ENCODE measurements around the gene PRKCI. TPM values are rescaled to one million over a fixed set of nuclear protein-coding genes. Genes with fewer than 3 reads are reported as not detected.

PRKCI gene
- total RNA-seq, 1 donor from 2014 or later, result 175 TPM

DNA sequence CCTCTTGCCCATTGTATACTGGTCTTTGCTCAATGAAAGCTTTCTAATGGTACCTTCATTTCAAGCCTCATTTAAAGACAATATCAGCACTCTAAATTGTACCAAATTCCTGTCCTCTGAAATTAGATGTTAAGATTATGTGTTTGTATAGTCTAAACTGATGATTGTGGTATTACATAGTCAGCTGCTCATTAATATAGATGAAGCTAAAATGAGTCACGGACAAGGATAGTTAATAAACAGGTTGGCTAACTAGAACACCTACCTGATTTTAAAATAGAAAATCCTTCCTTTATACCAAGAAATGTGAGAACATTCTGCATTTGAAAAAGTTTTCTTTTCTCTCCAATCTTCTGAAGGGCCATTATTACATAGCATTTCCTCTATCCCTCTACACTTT, 2.9 kb downstream of the PRKCI start:
- TF ChIP-seq, protein P1, sequence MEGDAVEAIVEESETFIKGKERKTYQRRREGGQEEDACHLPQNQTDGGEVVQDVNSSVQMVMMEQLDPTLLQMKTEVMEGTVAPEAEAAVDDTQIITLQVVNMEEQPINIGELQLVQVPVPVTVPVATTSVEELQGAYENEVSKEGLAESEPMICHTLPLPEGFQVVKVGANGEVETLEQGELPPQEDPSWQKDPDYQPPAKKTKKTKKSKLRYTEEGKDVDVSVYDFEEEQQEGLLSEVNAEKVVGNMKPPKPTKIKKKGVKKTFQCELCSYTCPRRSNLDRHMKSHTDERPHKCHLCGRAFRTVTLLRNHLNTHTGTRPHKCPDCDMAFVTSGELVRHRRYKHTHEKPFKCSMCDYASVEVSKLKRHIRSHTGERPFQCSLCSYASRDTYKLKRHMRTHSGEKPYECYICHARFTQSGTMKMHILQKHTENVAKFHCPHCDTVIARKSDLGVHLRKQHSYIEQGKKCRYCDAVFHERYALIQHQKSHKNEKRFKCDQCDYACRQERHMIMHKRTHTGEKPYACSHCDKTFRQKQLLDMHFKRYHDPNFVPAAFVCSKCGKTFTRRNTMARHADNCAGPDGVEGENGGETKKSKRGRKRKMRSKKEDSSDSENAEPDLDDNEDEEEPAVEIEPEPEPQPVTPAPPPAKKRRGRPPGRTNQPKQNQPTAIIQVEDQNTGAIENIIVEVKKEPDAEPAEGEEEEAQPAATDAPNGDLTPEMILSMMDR (IDR thresholded peaks at IDR 0.05; ENCODE audit: partially characterized antibody, unreplicated experiment), result no peak
- H3K27ac Mint-ChIP-seq (ENCODE audit: unreplicated experiment), result peak overlapping the region; percentile 95
- DNase-seq, result no peak

DNA sequence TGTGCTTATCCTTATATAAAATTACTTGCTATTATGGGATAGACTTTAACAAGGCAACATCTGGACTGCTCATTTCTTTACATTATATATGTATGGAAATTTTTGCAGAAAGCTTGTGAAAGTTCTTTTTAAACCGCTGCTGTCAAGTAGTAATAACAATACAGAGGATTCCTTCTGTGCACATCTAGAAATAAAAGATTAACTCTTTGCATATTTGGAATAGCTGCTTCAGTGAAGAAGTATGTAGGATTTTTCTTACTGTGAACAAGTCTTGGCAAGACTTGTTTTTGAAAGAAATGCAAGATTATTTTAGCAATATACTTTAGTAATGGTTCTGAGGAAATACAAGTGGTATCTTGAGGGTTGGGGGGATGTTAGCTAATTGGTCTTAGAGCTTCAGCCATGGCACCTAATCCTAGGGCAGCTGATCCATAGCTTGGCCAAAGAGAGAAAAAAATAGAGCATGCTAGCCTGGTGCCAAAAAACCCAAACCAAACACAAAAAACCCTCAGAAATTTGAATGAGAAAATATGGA, 4.3 kb downstream of the PRKCI start:
- Mint-ChIP-seq H3K36me3 (ENCODE audit: unreplicated experiment) (no peaks in the 10 kb centered on the region), H3K27ac (ENCODE audit: unreplicated experiment) (peak overlapping the region; percentile 44), H3K27me3 (ENCODE audit: unreplicated experiment) (peaks cover 10% of the 10 kb centered on the region), H3K4me1 (ENCODE audit: low read depth, unreplicated experiment) (peaks cover 29% of the 10 kb centered on the region), H3K9me3 (ENCODE audit: unreplicated experiment) (peaks cover 12% of the 10 kb centered on the region), H3K4me3 (ENCODE audit: unreplicated experiment) (peak overlapping the region; percentile 47)
- TF ChIP-seq, protein P1 (IDR thresholded peaks at IDR 0.05; ENCODE audit: partially characterized antibody, unreplicated experiment), result no peak
- DNase-seq, result no peak

More for the DNA sequence above, 2.9 kb downstream of the PRKCI start:
- peak overlapping the region; percentile 86 for H3K4me3 Mint-ChIP-seq (ENCODE audit: unreplicated experiment)
- peaks cover 10% of the 10 kb centered on the region for H3K27me3 Mint-ChIP-seq (ENCODE audit: unreplicated experiment)
- peaks cover 29% of the 10 kb centered on the region for H3K4me1 Mint-ChIP-seq (ENCODE audit: low read depth, unreplicated experiment)
- peaks cover 12% of the 10 kb centered on the region for H3K9me3 Mint-ChIP-seq (ENCODE audit: unreplicated experiment)
- H3K36me3 Mint-ChIP-seq (ENCODE audit: unreplicated experiment), result no peaks in the 10 kb centered on the region

DNA sequence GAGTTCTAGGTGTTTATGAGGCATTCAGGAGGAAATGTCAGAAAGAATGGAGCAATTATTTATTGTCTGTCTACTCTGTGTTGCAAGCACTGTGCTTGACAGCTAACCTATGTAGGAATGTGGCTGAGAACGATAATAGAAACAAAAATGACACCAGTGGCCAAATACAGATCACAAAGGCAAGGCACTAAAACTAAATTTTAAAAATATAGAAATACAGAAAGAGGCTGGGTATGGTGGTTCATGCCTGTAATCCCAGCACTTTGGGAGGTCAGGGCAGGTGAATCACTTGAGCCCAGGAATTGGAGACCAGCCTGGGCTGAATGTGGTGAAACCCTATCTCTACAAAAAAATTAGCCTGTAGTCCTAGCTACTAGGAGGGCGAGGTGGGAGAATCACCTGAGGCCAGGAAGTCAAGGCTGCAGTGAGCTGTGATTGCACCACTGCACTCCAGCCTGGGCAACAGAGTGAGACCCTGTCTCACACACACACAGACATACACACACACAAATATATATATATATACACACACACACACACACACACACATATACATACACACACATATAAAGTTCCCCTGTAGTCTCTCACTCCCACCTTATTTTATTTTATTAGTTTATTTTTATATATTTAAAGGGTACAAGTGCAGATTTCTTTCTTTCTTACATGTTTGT, 6.0 kb downstream of the PRKCI start:
- Mint-ChIP-seq H3K4me3 (ENCODE audit: unreplicated experiment) (peak overlapping the region; percentile 47), H3K4me1 (ENCODE audit: low read depth, unreplicated experiment) (peaks cover 29% of the 10 kb centered on the region), H3K9me3 (ENCODE audit: unreplicated experiment) (peaks cover 4% of the 10 kb centered on the region), H3K36me3 (ENCODE audit: unreplicated experiment) (no peaks in the 10 kb centered on the region), H3K27me3 (ENCODE audit: unreplicated experiment) (peaks cover under 1% of the 10 kb centered on the region), H3K27ac (ENCODE audit: unreplicated experiment) (peak overlapping the region; percentile 0)
- TF ChIP-seq, protein P1 (IDR thresholded peaks at IDR 0.05; ENCODE audit: partially characterized antibody, unreplicated experiment), result no peak
- no peak for DNase-seq

DNA sequence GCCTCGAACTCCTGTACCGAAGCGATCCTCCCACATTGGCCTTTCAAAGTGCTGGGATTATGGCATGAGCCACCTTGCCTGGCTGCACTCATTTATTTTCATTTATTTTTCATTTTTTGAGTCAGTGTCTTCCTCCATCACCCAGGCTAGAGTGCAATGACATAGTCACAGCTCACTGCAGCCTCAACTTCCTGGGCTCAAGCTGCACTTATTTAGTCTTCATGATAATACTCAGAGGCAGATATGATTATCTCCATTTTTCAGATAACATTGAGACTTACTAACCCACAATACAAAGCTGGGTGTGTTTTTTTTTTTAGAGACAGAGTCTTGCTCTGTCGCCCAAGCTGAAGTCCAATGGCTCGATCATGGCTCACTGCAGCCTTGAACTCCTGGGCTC, 10.0 kb downstream of the PRKCI start:
- Mint-ChIP-seq H3K27ac (ENCODE audit: unreplicated experiment) (no peak overlapping the region), H3K36me3 (ENCODE audit: unreplicated experiment) (no peaks in the 10 kb centered on the region), H3K4me1 (ENCODE audit: low read depth, unreplicated experiment) (peaks cover 17% of the 10 kb centered on the region), H3K27me3 (ENCODE audit: unreplicated experiment) (no peaks in the 10 kb centered on the region), H3K4me3 (ENCODE audit: unreplicated experiment) (no peak overlapping the region), H3K9me3 (ENCODE audit: unreplicated experiment) (no peaks in the 10 kb centered on the region)
- no peak for DNase-seq
- TF ChIP-seq, protein P1 (IDR thresholded peaks at IDR 0.05; ENCODE audit: partially characterized antibody, unreplicated experiment), result no peak

DNA sequence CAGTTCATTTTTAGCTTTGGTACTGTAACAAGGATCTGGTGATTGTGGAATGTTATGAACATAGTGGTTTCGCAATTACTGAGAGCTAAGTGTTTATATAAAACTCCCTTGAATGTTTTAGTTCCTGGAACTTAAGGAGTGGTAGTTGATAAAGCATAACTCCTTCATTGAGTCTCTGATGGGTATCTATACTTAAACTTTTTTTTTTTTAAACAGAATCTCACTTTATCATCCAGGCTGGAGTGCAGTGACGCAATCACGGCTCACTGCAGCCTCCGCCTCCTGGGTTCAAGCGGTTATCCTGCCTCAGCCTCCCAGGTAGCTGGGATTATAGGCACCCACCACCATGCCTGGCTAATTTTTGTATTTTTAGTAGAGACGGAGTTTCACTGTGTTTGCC, 11.3 kb downstream of the PRKCI start:
- Mint-ChIP-seq H3K36me3 (ENCODE audit: unreplicated experiment) (no peaks in the 10 kb centered on the region), H3K9me3 (ENCODE audit: unreplicated experiment) (no peaks in the 10 kb centered on the region), H3K4me3 (ENCODE audit: unreplicated experiment) (no peak overlapping the region), H3K4me1 (ENCODE audit: low read depth, unreplicated experiment) (peaks cover 9% of the 10 kb centered on the region), H3K27me3 (ENCODE audit: unreplicated experiment) (no peaks in the 10 kb centered on the region), H3K27ac (ENCODE audit: unreplicated experiment) (no peak overlapping the region)
- DNase-seq, result no peak
- TF ChIP-seq, protein P1 (IDR thresholded peaks at IDR 0.05; ENCODE audit: partially characterized antibody, unreplicated experiment), result no peak
